ENCODE measurements around the gene MTMR6. TPM values are rescaled to one million over a fixed set of nuclear protein-coding genes. Genes with fewer than 3 reads are reported as not detected.

MTMR6 gene
- total RNA-seq, 2 donors from 2014 or later, result 20.5 to 31.1 TPM

Other genes with a start within 250 kb of the MTMR6 start
- gene PABPC3, start 191.4 kb downstream of the MTMR6 start, total RNA-seq, result under 1 TPM in 1 of 2 donors, not detected in 1; 0.11 TPM
- not detected for gene AMER2, start 115.2 kb downstream of the MTMR6 start, total RNA-seq
- gene NUP58, start 14.1 kb upstream of the MTMR6 start, total RNA-seq, result 100 to 1,000 TPM; 120 to 163 TPM
- under 1 TPM; 0.10 to 0.14 TPM for gene ATP8A2, start 84.5 kb upstream of the MTMR6 start, total RNA-seq